ENCODE measurements around the gene IL6ST.

DNA sequence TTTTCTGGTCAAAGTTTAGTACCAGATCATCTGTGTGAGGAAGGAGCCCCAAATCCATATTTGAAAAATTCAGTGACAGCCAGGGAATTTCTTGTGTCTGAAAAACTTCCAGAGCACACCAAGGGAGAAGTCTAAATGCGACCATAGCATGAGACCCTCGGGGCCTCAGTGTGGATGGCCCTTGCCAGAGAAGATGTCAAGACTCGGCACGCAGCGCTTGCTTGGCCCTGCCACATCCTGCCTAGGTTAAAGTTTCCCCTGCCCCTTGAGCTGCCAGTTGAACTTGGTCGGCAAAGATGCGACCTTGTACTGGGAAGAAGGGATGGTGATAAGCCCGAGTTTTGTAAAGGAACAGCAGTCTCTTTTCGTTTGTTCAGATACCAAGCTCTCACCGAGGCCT, 77.8 kb downstream of the IL6ST start:
- TF ChIP-seq CTCF (IDR thresholded peaks at IDR 0.05) (no peak), POLR2A (IDR thresholded peaks at IDR 0.05) (no peak)
